Thyroid gland (tissue), 4 donors: Measurements from ENCODE around the gene IFT43.

ENCODE experiments used
- CTCF ChIP-seq, 6 experiments: fragments of 200-600 bp in 3 of 6; fragments of 450-650 bp in 3 of 6; sonication (generic) in 3 of 6; IDR thresholded peaks; one replicate each; pipeline ENCODE4 v1.5.1; 2016 to 2019; ENCODE audit warnings: antibody characterized with exemption in 6 of 6, mild to moderate bottlenecking in 2 of 6, inconsistent platforms in 1 of 6, moderate library complexity in 1 of 6
- POLR2A ChIP-seq, 2 donors: fragments of 450-650 bp; IDR thresholded peaks; one replicate each; pipeline ENCODE4 v1.6.1; 2017; ENCODE audit warnings: antibody characterized with exemption in 2 of 2, mild to moderate bottlenecking in 2 of 2, moderate library complexity in 1 of 2

- no peak for TF ChIP-seq CTCF (IDR thresholded peaks at IDR 0.05)
- TF ChIP-seq POLR2A (IDR thresholded peaks at IDR 0.05) = no peak
These were observed 23.9 kb upstream of the IFT43 start for GRCh38 chr14:75961662-75962061.
